HepG2 (cell line): Measurements from ENCODE around the gene DCAKD. TPM values are rescaled to one million over a fixed set of nuclear protein-coding genes. Genes with fewer than 3 reads are reported as not detected.

Experiments
- ADNP ChIP-seq: sonication (generic); formaldehyde crosslinking; IDR thresholded peaks from 2 replicates; pipeline ENCODE4 v1.4.0; 2020; ENCODE audit warnings: missing genetic modification reagents
- ARID4A ChIP-seq: sonication (generic); formaldehyde crosslinking; IDR thresholded peaks from 2 replicates; pipeline ENCODE4 v1.5.0; 2020; ENCODE audit warnings: mild to moderate bottlenecking, missing genetic modification reagents, borderline replicate concordance
- ATM ChIP-seq: fragments of 450-650 bp; IDR thresholded peaks from 2 replicates; pipeline ENCODE4 v1.7.1; 2017; ENCODE audit warnings: mild to moderate bottlenecking, borderline replicate concordance
- BRF2 ChIP-seq: sonication (generic); formaldehyde crosslinking; IDR thresholded peaks from 2 replicates; pipeline ENCODE4 v1.8.1; 2022; ENCODE audit warnings: mild to moderate bottlenecking, missing genetic modification reagents
- CCAR2 ChIP-seq: fragments of 200-400 bp; formaldehyde crosslinking; optimal IDR thresholded peaks from 2 replicates; pipeline ENCODE3; 2018; ENCODE audit warnings: low read depth, mild to moderate bottlenecking, low read length, moderate library complexity
- CEBPB ChIP-seq: IDR thresholded peaks from 2 replicates; pipeline ENCODE4 v1.6.1; 2011; ENCODE audit warnings: low read depth, low read length, improper control_type of control experiment, borderline replicate concordance
- CENPBD1 ChIP-seq: sonication (generic); formaldehyde crosslinking; IDR thresholded peaks from 2 replicates; pipeline ENCODE4 v1.8.0; 2022; ENCODE audit warnings: missing genetic modification reagents, low read depth, mild to moderate bottlenecking, borderline replicate concordance
- DNMT1 ChIP-seq: sonication (generic); formaldehyde crosslinking; IDR thresholded peaks from 2 replicates; pipeline ENCODE4 v1.5.1; 2020; ENCODE audit warnings: mild to moderate bottlenecking, missing genetic modification reagents
- ELF3 ChIP-seq: IDR thresholded peaks from 2 replicates; pipeline ENCODE4 v1.6.1; 2016; ENCODE audit warnings: missing genetic modification reagents, missing compliant biosample characterization
- GATAD1 ChIP-seq: IDR thresholded peaks from 2 replicates; pipeline ENCODE4 v1.6.1; 2016; ENCODE audit warnings: missing genetic modification reagents, missing compliant biosample characterization
- HDAC1 ChIP-seq: sonication (generic); formaldehyde crosslinking; IDR thresholded peaks from 2 replicates; pipeline ENCODE4 v1.5.1; 2020; ENCODE audit warnings: mild to moderate bottlenecking, missing genetic modification reagents
- HMG20A ChIP-seq: IDR thresholded peaks from 2 replicates; pipeline ENCODE4 v1.6.1; 2016; ENCODE audit warnings: borderline replicate concordance
- NAIF1 ChIP-seq: sonication (generic); formaldehyde crosslinking; IDR thresholded peaks from 2 replicates; pipeline ENCODE4 v1.5.0; 2020; ENCODE audit warnings: mild to moderate bottlenecking, missing genetic modification reagents, borderline replicate concordance
- RBM39 ChIP-seq: fragments of 200-400 bp; formaldehyde crosslinking; IDR thresholded peaks from one replicate; pipeline ENCODE4 v1.6.1; 2018; ENCODE audit warnings: antibody characterized with exemption, mild to moderate bottlenecking, low read depth, low read length; ENCODE audit not compliant: poor library complexity, severe bottlenecking
- SOX6 ChIP-seq, 2 experiments: fragments of 450-650 bp in 1 of 2; sonication (generic) in 1 of 2; formaldehyde crosslinking in 1 of 2; IDR thresholded peaks; 2 replicates each; pipeline versions ENCODE4 v1.4.0 to v1.6.1; 2017 to 2020; ENCODE audit warnings: antibody characterized with exemption in 1 of 2, mild to moderate bottlenecking in 1 of 2, missing genetic modification reagents in 1 of 2
- SPEN ChIP-seq: sonication (generic); formaldehyde crosslinking; IDR thresholded peaks from 2 replicates; pipeline ENCODE4 v1.5.1; 2020; ENCODE audit warnings: low read depth, mild to moderate bottlenecking, missing genetic modification reagents
- XRCC5 ChIP-seq: fragments of 200-400 bp; formaldehyde crosslinking; optimal IDR thresholded peaks from 2 replicates; pipeline ENCODE3; 2017; ENCODE audit warnings: mild to moderate bottlenecking, low read length
- ZBTB14 ChIP-seq: sonication (generic); formaldehyde crosslinking; IDR thresholded peaks from 2 replicates; pipeline ENCODE4 v1.4.0; 2020; ENCODE audit warnings: missing genetic modification reagents
- ZNF30 ChIP-seq: sonication (generic); formaldehyde crosslinking; IDR thresholded peaks from 2 replicates; pipeline ENCODE4 v1.5.0; 2020; ENCODE audit warnings: mild to moderate bottlenecking, missing genetic modification reagents
- ZNF329 ChIP-seq: sonication (generic); formaldehyde crosslinking; IDR thresholded peaks from 2 replicates; pipeline ENCODE4 v1.9.0; 2021; ENCODE audit warnings: low read depth, mild to moderate bottlenecking, missing genetic modification reagents
- ZNF558 ChIP-seq: sonication (generic); formaldehyde crosslinking; IDR thresholded peaks from 2 replicates; pipeline ENCODE4 v1.9.0; 2022; ENCODE audit warnings: mild to moderate bottlenecking, missing genetic modification reagents, borderline replicate concordance
- ZNF616 ChIP-seq: sonication (generic); formaldehyde crosslinking; IDR thresholded peaks from 2 replicates; pipeline ENCODE4 v1.5.0; 2020; ENCODE audit warnings: low read depth, mild to moderate bottlenecking, missing genetic modification reagents
- polyA plus RNA-seq, 8 experiments: library from polyadenylated mRNA; depleted of rRNA in 3 of 8; stranded (reverse) in 7 of 8; unstranded in 1 of 8; fragments of >200 nt; fragmentation: Illumina TruSeq in 4 of 8; extraction: Trizol in 4 of 8; gene quantifications; 2 replicates each; pipeline versions ENCODE4 v1.2.1 to v1.2.3, GENCODE V29; 2011 to 2016; ENCODE audit warnings: low read depth in 4 of 8, missing spikeins in 1 of 8, mixed read lengths in 1 of 8; ENCODE audit not compliant: insufficient read depth in 1 of 8
- total RNA-seq, 5 experiments: library from RNA; depleted of rRNA; stranded (reverse); fragments of >200 nt; fragmentation: Illumina TruSeq; extraction: Trizol; gene quantifications; 2 replicates each; pipeline ENCODE4 v1.2.3, GENCODE V29; 2016; ENCODE audit warnings: low read depth in 1 of 5

DCAKD gene
- total and polyA plus RNA-seq, 2 of the 13 experiments (the other 11 are each of a cell fraction or from before 2014, with no cell fraction given) = 25.9 to 29.2 TPM

GRCh38 chr17:44981221-44981968 lies 70.0 kb downstream of the DCAKD start (continued):
- TF ChIP-seq ARID4A (CRISPR knock-in tag) = no peak; the same call in 1 of the 2 replicates
- TF ChIP-seq SPEN (CRISPR knock-in tag) = no peak
- TF ChIP-seq ZBTB14 (CRISPR knock-in tag) = no peak
- TF ChIP-seq XRCC5 = peak; percentile 28
- no peak for TF ChIP-seq RBM39
- no peak for TF ChIP-seq ZNF558 (CRISPR knock-in tag)
- 0 out of 2 replicates have a peak, but pooled peaks have one; percentile 41 for TF ChIP-seq NAIF1 (CRISPR knock-in tag)
- TF ChIP-seq ADNP (CRISPR knock-in tag) = no peak
- no peak for TF ChIP-seq ZNF616 (CRISPR knock-in tag)
- TF ChIP-seq GATAD1 (CRISPR knock-in tag) = no peak
- TF ChIP-seq ZNF329 (CRISPR knock-in tag) = no peak
- TF ChIP-seq BRF2 (CRISPR knock-in tag) = no peak
- peak; percentile 93 for TF ChIP-seq HMG20A (CRISPR knock-in tag)
- peak; percentile 76 for TF ChIP-seq HDAC1 (CRISPR knock-in tag)
- TF ChIP-seq ELF3 = no peak
- no peak for TF ChIP-seq ZNF30
- no peak for TF ChIP-seq DNMT1 (CRISPR knock-in tag)
- TF ChIP-seq ATM = no peak
- TF ChIP-seq CEBPB = peak; percentile 96
- TF ChIP-seq SOX6 (IDR thresholded peaks at IDR 0.05) = no peak
- TF ChIP-seq SOX6 (CRISPR knock-in tag; IDR thresholded peaks at IDR 0.05) = peak; percentile 71
- no peak for TF ChIP-seq CCAR2
- no peak for TF ChIP-seq CENPBD1 (CRISPR knock-in tag)
